MM.1S (cell line): ENCODE results near the gene FUZ.

Experiments
- DNase-seq: peaks from one replicate; pipeline ENCODE4 v3.0.0-alpha.2; 2015
- H2AFZ ChIP-seq: fragments of 300-600 bp; sonication (generic); 2 replicates; pipeline ENCODE4 v1.6.0; 2016; ENCODE audit warnings: antibody characterized with exemption, low read length
- H3F3A ChIP-seq: fragments of 300-600 bp; sonication (generic); 2 replicates; pipeline ENCODE4 v1.6.1; 2016; ENCODE audit warnings: mild to moderate bottlenecking, antibody characterized with exemption, low read length, moderate library complexity, mixed read lengths; ENCODE audit not compliant: insufficient read depth
- H3K27ac ChIP-seq: fragments of 300-600 bp; sonication (generic); 2 replicates; pipeline ENCODE4 v1.5.1; 2016; ENCODE audit warnings: mild to moderate bottlenecking, low read length
- H3K27me3 ChIP-seq: fragments of 300-600 bp; sonication (generic); replicated peaks from 2 replicates; pipeline ENCODE4 v1.6.0; 2016; ENCODE audit warnings: low read length; ENCODE audit not compliant: insufficient read depth
- H3K36me3 ChIP-seq: fragments of 300-600 bp; sonication (generic); replicated peaks from 2 replicates; pipeline ENCODE4 v1.6.1; 2016; ENCODE audit warnings: mild to moderate bottlenecking, low read length, mixed read lengths; ENCODE audit not compliant: insufficient read depth
- H3K4me1 ChIP-seq: fragments of 300-600 bp; sonication (generic); 2 replicates; pipeline ENCODE4 v1.6.1; 2016; ENCODE audit warnings: low read length, mixed read lengths
- H3K4me2 ChIP-seq: fragments of 300-600 bp; sonication (generic); 2 replicates; pipeline ENCODE4 v1.6.0; 2016; ENCODE audit warnings: low read depth, low read length
- H3K4me3 ChIP-seq: fragments of 300-600 bp; sonication (generic); 2 replicates; pipeline ENCODE4 v1.5.1; 2016; ENCODE audit warnings: low read length, mixed read lengths
- H3K79me2 ChIP-seq: fragments of 300-600 bp; sonication (generic); 2 replicates; pipeline ENCODE4 v1.6.1; 2016; ENCODE audit warnings: mixed run types, low read length, mixed read lengths
- H3K9ac ChIP-seq: fragments of 300-600 bp; sonication (generic); 2 replicates; pipeline ENCODE4 v1.6.1; 2016; ENCODE audit warnings: low read length, mixed read lengths
- H3K9me2 ChIP-seq: fragments of 300-600 bp; sonication (generic); replicated peaks from 2 replicates; pipeline ENCODE4 v1.6.1; 2016; ENCODE audit warnings: mild to moderate bottlenecking, low read length, mixed read lengths; ENCODE audit not compliant: insufficient read depth
- H3K9me3 ChIP-seq: fragments of 300-600 bp; sonication (generic); replicated peaks from 2 replicates; pipeline ENCODE4 v1.6.1; 2016; ENCODE audit warnings: mild to moderate bottlenecking, low read length, mixed read lengths; ENCODE audit not compliant: insufficient read depth
- H4K20me1 ChIP-seq: fragments of 300-600 bp; sonication (generic); 2 replicates; pipeline ENCODE4 v1.6.1; 2016; ENCODE audit warnings: mild to moderate bottlenecking, low read length, moderate library complexity, mixed read lengths; ENCODE audit not compliant: insufficient read depth
- EZH2 ChIP-seq: fragments of 300-600 bp; sonication (generic); optimal IDR thresholded peaks from 2 replicates; pipeline ENCODE3; 2017; ENCODE audit warnings: low read depth, mild to moderate bottlenecking, antibody characterized with exemption, low read length, mixed read lengths
- EZH2phosphoT487 ChIP-seq: fragments of 300-600 bp; sonication (generic); IDR thresholded peaks from 2 replicates; pipeline ENCODE4 v1.6.1; 2018; ENCODE audit warnings: antibody characterized with exemption, low read length
- TF ChIP-seq, protein P1 (sequence below): fragments of 300-600 bp; sonication (generic); IDR thresholded peaks from 2 replicates; pipeline ENCODE4 v1.5.1; 2016; ENCODE audit warnings: antibody characterized with exemption, low read length, mixed read lengths

Gene FUZ

GRCh38 chr19:49856574-49857021, 43.5 kb upstream of the FUZ start:
- Histone ChIP-seq H3K9me2 (no peaks in the 10 kb centered on the region), H4K20me1 (no peaks in the 10 kb centered on the region; the same call in 1 of the 2 replicates), H3K9ac (no peak overlapping the region), H3F3A (peaks cover 19% of the 10 kb centered on the region), H3K36me3 (no peaks in the 10 kb centered on the region), H3K4me3 (no peak overlapping the region), H3K4me2 (no peak overlapping the region), H3K4me1 (peaks cover 12% of the 10 kb centered on the region), H3K27me3 (no peaks in the 10 kb centered on the region), H2AFZ (no peak overlapping the region), H3K9me3 (no peaks in the 10 kb centered on the region), H3K27ac (no peak overlapping the region), H3K79me2 (peaks cover 29% of the 10 kb centered on the region)
- no peak for DNase-seq
- TF ChIP-seq, protein P1, sequence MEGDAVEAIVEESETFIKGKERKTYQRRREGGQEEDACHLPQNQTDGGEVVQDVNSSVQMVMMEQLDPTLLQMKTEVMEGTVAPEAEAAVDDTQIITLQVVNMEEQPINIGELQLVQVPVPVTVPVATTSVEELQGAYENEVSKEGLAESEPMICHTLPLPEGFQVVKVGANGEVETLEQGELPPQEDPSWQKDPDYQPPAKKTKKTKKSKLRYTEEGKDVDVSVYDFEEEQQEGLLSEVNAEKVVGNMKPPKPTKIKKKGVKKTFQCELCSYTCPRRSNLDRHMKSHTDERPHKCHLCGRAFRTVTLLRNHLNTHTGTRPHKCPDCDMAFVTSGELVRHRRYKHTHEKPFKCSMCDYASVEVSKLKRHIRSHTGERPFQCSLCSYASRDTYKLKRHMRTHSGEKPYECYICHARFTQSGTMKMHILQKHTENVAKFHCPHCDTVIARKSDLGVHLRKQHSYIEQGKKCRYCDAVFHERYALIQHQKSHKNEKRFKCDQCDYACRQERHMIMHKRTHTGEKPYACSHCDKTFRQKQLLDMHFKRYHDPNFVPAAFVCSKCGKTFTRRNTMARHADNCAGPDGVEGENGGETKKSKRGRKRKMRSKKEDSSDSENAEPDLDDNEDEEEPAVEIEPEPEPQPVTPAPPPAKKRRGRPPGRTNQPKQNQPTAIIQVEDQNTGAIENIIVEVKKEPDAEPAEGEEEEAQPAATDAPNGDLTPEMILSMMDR = no peak
- TF ChIP-seq EZH2phosphoT487 (no peak), EZH2 (no peak)

GRCh38 chr19:49855676-49856573, 42.8 kb upstream of the FUZ start:
- peaks cover 29% of the 10 kb centered on the region for H3K79me2 ChIP-seq

GRCh38 chr19:49855277-49855675, 42.2 kb upstream of the FUZ start:
- H3K9me2 ChIP-seq = no peaks in the 10 kb centered on the region
- no peak overlapping the region for H3K9ac ChIP-seq
- H3K4me2 ChIP-seq = no peak overlapping the region
- no peaks in the 10 kb centered on the region for H3K9me3 ChIP-seq
- no peak overlapping the region for H2AFZ ChIP-seq
- H3K27ac ChIP-seq = no peak overlapping the region
- H3K79me2 ChIP-seq = peaks cover 29% of the 10 kb centered on the region
- H3K36me3 ChIP-seq = no peaks in the 10 kb centered on the region
- TF ChIP-seq EZH2phosphoT487 (no peak), EZH2 (no peak)
- TF ChIP-seq, protein P1 = no peak
- no peak for DNase-seq
- peaks cover 12% of the 10 kb centered on the region for H3K4me1 ChIP-seq
- H3K4me3 ChIP-seq = no peak overlapping the region
- no peaks in the 10 kb centered on the region; the same call in 1 of the 2 replicates for H4K20me1 ChIP-seq
- H3K27me3 ChIP-seq = no peaks in the 10 kb centered on the region
- H3F3A ChIP-seq = peaks cover 19% of the 10 kb centered on the region

More at GRCh38 chr19:49855676-49856573, 42.8 kb upstream of the FUZ start:
- H3K27ac ChIP-seq = no peak overlapping the region
- H3K4me3 ChIP-seq = no peak overlapping the region
- no peak overlapping the region for H3K9ac ChIP-seq
- DNase-seq = no peak
- no peaks in the 10 kb centered on the region; the same call in 1 of the 2 replicates for H4K20me1 ChIP-seq
- no peaks in the 10 kb centered on the region for H3K9me3 ChIP-seq
- no peaks in the 10 kb centered on the region for H3K36me3 ChIP-seq
- H3K9me2 ChIP-seq = no peaks in the 10 kb centered on the region
- H2AFZ ChIP-seq = no peak overlapping the region
- H3F3A ChIP-seq = peaks cover 19% of the 10 kb centered on the region
- H3K27me3 ChIP-seq = no peaks in the 10 kb centered on the region
- no peak overlapping the region for H3K4me2 ChIP-seq
- H3K4me1 ChIP-seq = peaks cover 12% of the 10 kb centered on the region
- TF ChIP-seq, protein P1 = no peak
- no peak for TF ChIP-seq EZH2phosphoT487
- TF ChIP-seq EZH2 = no peak
